COLO829 (cell line): ENCODE data around the gene AGAP6.
A peak's percentile ranks its signal among the peaks of the same experiment; 100 is the strongest.
"Not testable (repeated sequence)": the region's sequence is repeated elsewhere in the genome, so short reads cannot be mapped to it uniquely, and the experiment has no call there.

Experiments
- DNase-seq: peaks from one replicate; pipeline ENCODE4 v3.0.0; 2012; ENCODE audit warnings: low spot score

The AGAP6 gene

GRCh38 chr10:49988376-49988775 lies at the start of gene AGAP6:
AGAP6 (plus strand) TSS chr10:49988406; CDS start chr10:49988716, 310 bp downstream.
- not testable (repeated sequence) for DNase-seq

- DNase-seq: peak; percentile 8
These were observed 46.5 kb upstream of the AGAP6 start, which contains the start of the genes PARG and TIMM23B for GRCh38 chr10:49941447-49942338. PARG (minus strand) TSS chr10:49942027; CDS start chr10:49941725, 302 bp downstream. TIMM23B (plus strand) TSS chr10:49942053; CDS start chr10:49942195, 142 bp downstream.

GRCh38 chr10:49942339-49942705 lies 45.9 kb upstream of the AGAP6 start:
- DNase-seq: not testable (repeated sequence)

DNA sequence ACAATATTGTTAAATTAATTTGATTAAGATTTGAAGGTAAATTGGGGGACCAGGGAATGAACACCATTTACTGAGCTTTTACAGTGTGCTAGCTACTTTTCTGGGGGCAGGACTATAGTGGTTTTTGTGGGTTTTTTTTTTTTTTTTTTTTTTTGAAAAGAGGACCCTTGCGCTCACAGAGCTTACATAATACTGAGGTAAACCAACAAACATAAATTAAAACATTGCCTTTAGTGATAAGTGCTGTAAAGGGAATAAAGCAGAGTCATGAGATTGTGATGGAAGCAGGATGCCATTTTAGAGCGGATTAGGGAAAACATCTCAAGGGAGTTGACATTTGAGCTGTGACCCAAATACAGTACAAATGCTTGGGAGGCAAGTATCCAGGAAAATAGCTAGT lies 44.6 kb upstream of the AGAP6 start:
- DNase-seq: not testable (repeated sequence)

GRCh38 chr10:49948142-49948541 lies 40.1 kb upstream of the AGAP6 start:
- not testable (repeated sequence) for DNase-seq

- DNase-seq: not testable (repeated sequence)
These were observed 39.5 kb upstream of the AGAP6 start for GRCh38 chr10:49948737-49949136.

DNA sequence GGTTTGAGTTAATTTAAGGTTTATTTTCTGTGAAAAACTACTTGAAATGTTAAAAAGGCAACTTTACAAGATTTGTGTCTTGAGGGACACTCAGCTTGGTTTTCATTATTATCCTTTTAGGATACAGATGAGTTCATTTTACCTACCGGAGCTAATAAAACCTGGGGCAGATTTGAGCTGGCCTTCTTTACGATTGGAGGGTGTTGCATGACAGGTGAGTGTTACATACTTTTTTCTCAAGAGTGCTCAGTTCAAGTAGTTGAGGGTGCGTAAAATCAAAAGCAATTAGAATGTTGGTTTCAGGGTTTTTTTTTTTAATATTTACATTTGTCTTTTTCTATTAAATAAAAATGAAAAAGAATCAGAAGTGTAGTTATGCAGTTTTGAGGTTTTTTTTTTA lies 36.2 kb upstream of the AGAP6 start:
- not testable (repeated sequence) for DNase-seq

DNA sequence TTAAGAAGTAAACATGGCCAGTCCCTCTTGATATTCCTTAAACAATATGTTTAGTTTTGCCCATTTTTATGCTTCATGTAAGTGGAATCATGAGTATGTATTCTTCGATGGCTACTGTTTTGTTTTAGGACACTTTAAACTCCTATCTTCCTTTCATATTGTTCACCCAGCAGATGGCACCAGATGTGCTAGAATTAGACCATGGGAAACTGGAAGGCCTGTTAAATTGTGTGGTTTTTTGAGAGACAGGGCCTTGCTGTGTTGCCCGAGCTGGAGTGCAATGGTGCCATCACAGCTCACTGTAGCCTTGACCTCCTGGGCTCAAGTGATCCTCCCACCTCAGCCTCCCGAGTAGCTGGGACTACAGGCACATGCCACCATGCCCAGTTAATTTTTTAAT lies 35.1 kb upstream of the AGAP6 start:
- not testable (repeated sequence) for DNase-seq

- DNase-seq: not testable (repeated sequence)
These were observed 17.8 kb upstream of the AGAP6 start for GRCh38 chr10:49970331-49970857.

DNA sequence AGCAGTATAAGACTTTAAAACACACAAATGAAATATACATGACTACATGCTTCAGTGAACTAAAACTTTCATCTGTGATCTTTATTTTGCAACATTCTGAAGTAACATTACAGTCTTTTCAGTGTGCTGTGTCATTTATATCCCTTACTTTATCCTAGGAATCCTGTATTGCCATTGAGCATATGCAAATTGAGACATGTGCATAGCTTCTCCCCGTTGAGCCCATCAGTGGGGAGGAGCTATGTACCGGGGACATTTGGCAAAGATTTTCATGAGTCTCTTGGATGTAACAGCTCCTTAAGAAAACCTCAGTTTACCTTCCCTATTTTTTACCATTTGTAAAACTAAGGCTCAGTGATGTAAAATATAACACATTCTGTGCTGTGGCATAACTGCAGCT lies 16.7 kb upstream of the AGAP6 start:
- not testable (repeated sequence) for DNase-seq

DNA sequence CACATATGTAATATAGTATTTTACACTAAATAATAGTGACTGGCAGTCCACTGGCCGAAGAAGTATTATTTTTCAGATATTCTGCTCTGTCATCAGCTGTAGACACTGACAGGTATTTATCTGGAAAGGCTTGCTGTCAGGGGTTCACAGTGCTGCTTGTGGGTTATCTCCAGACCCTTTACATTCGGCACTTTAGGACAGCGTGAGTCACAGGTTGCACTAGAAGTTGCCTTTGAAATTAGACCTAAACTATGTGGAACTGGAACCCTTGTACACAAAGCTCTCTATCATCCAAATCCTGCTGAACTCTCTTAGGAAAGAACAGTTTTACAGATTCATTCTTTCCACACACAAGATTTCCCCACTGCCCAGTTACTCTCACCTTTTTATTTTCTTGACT lies 16.1 kb upstream of the AGAP6 start:
- not testable (repeated sequence) for DNase-seq

- not testable (repeated sequence) for DNase-seq
These were observed 10.4 kb upstream of the AGAP6 start for GRCh38 chr10:49977756-49978155.

DNA sequence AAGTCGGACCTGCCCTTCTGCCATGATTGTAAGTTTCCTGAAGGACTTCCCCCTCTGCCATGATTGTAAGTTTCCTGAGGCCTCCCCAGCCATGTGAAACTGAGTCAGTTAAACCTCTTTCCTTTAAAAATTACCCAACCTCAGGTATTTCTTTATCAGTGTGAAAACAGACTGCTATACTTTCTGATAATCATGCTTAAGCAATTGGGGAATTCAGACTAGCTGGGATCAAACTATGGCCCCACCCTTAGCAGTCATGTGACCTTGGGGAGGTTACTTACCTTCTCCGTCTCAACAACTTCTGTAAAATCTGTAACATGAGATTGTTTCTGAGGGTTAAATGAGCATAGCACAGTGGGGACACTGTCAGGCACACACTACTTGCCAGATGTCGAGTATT lies 999 bp upstream of the AGAP6 start:
- not testable (repeated sequence) for DNase-seq

DNA sequence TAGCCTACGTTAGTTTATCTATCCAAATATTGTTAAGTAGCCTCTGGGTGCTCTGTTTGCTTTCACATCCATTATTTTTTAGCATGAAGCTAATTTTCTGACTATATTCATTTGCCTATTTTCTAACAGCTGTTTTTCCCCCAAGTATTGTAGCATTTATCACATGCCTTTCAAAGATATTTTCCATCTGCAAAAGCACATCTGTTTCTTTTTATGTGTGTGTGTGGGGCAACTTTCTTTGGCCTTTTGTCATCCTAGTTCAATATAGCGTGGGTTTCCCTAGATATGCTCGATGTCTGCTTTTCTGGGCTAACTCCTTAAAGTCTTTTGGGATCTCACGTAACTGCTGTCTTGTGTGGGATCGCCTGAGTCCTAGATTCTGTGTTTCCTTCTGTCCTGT lies 7.1 kb downstream of the AGAP6 start:
- not testable (repeated sequence) for DNase-seq

DNA sequence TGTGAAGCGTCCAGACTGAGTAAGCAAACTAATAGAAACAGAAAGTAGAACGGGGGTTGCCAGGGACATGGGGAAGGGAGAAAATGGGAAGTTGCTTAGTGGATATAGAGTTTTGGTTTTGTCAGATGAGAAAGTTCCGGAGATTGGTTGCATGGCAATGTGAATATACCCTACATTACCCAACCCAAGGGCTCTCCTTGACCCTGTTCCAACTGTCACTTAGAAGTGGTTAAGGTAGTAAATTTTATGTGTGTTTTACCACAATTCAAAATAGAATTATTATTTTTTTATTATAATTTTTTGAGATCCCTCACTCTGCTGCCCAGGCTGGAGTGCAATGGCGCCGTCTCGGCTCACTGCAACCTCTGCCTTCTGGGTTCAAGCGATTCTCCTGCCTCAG lies 25.8 kb downstream of the AGAP6 start:
- not testable (repeated sequence) for DNase-seq

GRCh38 chr10:50015596-50016220 lies 27.5 kb downstream of the AGAP6 start:
- DNase-seq: not testable (repeated sequence)

DNA sequence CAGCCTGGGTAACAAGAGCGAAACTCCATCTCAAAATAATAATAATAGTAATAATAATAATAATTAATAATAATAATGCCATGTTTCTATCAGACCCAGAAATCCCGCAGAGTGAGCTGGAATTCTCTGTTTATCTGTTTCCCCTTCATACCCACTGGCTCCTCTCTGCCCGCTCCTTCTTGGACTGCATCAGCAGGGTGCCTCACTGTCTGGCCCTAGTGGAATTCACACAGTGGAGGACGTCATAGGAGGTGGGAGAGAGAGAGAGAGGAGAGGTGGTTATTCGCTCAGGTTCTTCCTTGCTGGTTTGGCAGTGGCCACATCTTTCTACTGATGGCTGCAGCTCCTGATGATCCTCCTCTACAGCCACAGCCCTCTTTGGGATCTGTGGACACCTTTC lies 28.7 kb downstream of the AGAP6 start:
- not testable (repeated sequence) for DNase-seq

- not testable (repeated sequence) for DNase-seq
These were observed 29.4 kb downstream of the AGAP6 start for GRCh38 chr10:50017646-50018045.

GRCh38 chr10:50019279-50019678 lies 31.1 kb downstream of the AGAP6 start:
- not testable (repeated sequence) for DNase-seq

- DNase-seq: not testable (repeated sequence)
These were observed 32.3 kb downstream of the AGAP6 start for GRCh38 chr10:50020451-50021024.

- no peak for DNase-seq
These were observed 33.4 kb downstream of the AGAP6 start for GRCh38 chr10:50021646-50022045.

GRCh38 chr10:50024716-50025383 lies 36.6 kb downstream of the AGAP6 start:
- DNase-seq: not testable (repeated sequence)
